ENCODE results near the gene CLMN.

Gene CLMN

GRCh38 chr14:95232894-95233584, 86.7 kb downstream of the CLMN start:
- TF ChIP-seq CTCF (IDR thresholded peaks at IDR 0.05; ENCODE audit: low read depth, low read length) = no peak
- H3K4me3 ChIP-seq (ENCODE audit: low read depth, low read length) = no peak overlapping the region

DNA sequence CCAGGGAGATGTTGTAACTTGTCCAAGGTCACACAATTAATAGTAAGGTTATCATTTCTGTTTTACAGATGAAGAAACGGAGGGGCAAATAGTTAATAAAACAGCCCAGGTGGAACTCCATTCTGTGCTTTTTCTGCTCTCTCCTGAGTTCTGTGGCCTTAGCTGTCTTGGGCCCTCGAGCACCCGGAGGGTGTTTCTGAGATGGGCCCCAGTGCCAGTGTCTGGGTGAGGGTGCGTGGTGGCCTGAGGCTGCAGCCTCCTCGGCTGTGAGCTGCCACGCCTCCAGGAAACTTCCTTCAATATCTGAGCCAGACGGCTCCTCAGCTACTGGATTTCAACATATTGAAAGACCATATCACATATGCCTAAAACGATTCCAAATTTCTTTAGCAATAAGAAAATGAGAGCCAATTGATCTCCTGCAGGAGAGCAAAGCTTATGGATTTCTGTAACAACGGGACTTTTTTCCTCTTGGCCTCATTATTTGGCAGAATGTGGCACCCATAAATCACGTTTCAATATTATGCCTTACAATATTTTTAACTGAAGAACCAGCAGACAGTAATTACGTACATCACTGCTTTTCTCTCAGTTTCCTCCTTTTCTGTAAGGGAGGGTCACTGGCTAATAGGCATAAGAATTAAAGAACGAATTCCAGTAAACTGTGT, 87.6 kb downstream of the CLMN start:
- no peak overlapping the region for H3K4me3 ChIP-seq (ENCODE audit: low read depth, low read length)
- TF ChIP-seq CTCF (IDR thresholded peaks at IDR 0.05; ENCODE audit: low read depth, low read length) = no peak

- no peak overlapping the region for H3K4me3 ChIP-seq (ENCODE audit: low read depth, low read length)
- TF ChIP-seq CTCF (IDR thresholded peaks at IDR 0.05; ENCODE audit: low read depth, low read length) = no peak
Observed at GRCh38 chr14:95229749-95230148, 90.0 kb downstream of the CLMN start.

DNA sequence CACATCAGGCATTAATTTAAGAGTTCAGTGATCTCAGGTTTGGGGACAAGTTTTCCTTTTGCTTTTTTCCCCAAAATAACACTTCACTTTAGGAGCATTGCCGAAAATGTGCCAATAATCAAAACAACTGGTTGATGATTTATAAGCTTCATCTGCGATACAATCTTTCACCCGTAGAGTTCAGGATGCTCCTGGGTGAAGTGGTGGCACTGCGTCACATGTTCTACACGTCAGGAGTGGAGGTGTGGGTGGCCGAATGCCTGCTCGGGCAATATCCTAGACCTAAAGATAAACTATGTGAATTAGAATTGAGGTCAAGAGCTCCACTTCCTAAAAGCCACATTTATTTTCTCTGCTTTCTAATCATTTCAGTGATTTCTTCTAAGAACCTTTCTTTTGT, 91.5 kb downstream of the CLMN start:
- TF ChIP-seq CTCF (IDR thresholded peaks at IDR 0.05; ENCODE audit: low read depth, low read length) = no peak
- no peak overlapping the region for H3K4me3 ChIP-seq (ENCODE audit: low read depth, low read length)

- TF ChIP-seq CTCF (IDR thresholded peaks at IDR 0.05; ENCODE audit: low read depth, low read length) = no peak
- no peak overlapping the region for H3K4me3 ChIP-seq (ENCODE audit: low read depth, low read length)
Observed at GRCh38 chr14:95227279-95227860, 92.3 kb downstream of the CLMN start.

DNA sequence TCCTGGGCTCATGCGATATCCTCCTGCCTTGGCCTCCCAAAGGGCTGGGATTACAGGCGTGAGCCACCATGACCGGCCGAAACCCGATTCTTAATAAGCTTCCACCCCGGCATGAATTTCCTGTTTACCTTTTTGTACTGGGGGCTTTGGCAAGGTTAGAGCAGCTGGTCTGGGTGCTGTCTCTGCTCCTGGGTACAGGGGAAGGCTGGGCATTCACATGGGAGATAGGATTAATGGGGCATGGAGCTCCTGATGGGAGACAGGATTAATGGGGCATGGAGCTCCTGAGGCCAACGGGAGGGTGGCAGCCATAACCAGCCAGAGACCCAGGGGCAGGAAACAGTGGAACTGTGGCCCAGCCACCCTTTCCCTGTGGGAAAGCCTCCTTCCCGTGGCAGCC, 92.9 kb downstream of the CLMN start:
- no peak overlapping the region for H3K4me3 ChIP-seq (ENCODE audit: low read depth, low read length)
- no peak for TF ChIP-seq CTCF (IDR thresholded peaks at IDR 0.05; ENCODE audit: low read depth, low read length)

DNA sequence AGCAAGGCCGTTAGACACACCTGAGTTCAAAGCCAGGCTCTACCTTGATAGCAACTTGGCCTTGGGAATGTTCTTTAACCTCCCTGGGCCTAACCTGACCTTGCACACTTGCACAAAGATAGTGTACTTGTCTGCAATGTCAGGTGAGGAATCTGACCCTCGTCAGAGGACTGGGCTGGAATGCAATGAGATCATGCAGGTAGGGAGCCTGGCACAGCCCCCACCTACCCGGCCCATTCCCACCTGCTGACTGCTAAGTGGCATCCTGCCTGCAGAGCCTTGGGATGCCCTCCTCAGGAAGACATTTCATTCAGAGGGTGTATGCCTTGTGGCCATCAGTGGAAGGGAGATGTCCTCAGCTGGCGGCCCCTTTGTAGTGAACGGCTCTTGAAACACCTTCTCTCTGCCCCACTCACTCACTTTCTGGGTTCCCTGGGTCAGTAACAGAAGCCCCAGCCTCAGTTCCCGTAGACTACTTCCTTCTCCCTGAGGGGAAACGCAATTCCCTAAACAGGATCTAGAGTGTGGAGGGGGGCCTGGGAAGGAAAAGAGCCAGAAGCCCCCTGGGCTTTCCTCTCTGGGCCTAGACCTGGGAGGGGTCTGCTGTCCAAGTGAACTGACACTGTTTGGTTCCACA, 94.3 kb downstream of the CLMN start:
- no peak for TF ChIP-seq CTCF (IDR thresholded peaks at IDR 0.05; ENCODE audit: low read depth, low read length)
- no peak overlapping the region for H3K4me3 ChIP-seq (ENCODE audit: low read depth, low read length)

Data from WI38 (cell line).